G401 (cell line): ENCODE data around the gene NADK2. TPM values are rescaled to one million over a fixed set of nuclear protein-coding genes. Genes with fewer than 3 reads are reported as not detected.
"Not testable (repeated sequence)": the region's sequence is repeated elsewhere in the genome, so short reads cannot be mapped to it uniquely, and the experiment has no call there.

Experiments used
- DNase-seq: peaks from one replicate; pipeline ENCODE4 v3.0.0-alpha.2; 2015; ENCODE audit warnings: low spot score
- in situ Hi-C: cut with HindIII; loops from 2 replicates; pipeline ENCODE4 v1.10.0; 2016; ENCODE audit warnings: low sequenced_read_pairs, mixed read lengths
- total RNA-seq: library from RNA; depleted of rRNA; stranded (reverse); fragments of >200 nt; shearing (Covaris generic); gene quantifications from 2 replicates; pipeline ENCODE4 v1.2.3, GENCODE V29; 2014

The NADK2 gene
- total RNA-seq, 1 experiment from 2014 or later, result 37.4 TPM

DNA sequence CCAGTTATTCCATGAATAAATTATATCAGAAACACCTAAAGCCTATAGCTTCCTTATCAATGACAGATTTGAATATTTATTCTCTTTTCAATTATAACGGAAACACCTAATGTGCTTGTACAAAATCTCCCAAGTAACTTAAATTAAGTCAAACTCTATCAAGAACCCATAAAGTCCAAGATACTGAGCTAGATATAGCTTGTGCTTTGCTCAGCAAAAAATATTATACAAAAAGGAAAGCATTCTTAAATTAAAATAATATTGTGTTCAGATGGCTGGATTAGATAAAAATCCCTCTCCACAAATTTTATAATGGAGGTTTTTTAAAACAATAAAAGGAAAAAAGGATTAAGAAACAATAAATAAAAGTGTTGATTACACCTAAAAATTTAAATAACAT, 23.7 kb downstream of the NADK2 start:
- DNase-seq, result no peak
- in situ Hi-C loops, result no loop called here

DNA sequence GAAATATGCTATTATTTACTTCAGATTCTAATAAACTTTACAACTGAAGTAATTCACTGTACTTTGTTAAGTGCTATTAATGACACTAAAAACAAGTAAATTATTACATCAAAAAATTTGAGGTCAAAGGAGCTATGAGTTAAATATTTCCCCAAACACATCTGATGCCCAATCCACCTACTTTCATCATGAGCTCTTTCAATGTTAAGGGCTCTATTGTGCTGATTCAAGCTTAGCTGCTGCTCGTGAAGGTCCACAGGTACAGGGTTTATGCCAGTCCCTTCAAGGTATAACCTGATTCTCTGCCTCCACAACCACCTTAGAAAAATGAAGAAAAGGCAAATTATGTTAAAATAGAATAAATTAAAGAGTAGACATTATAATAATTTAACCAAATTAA, 24.2 kb downstream of the NADK2 start:
- in situ Hi-C loops, result no loop called here
- DNase-seq, result no peak

DNA sequence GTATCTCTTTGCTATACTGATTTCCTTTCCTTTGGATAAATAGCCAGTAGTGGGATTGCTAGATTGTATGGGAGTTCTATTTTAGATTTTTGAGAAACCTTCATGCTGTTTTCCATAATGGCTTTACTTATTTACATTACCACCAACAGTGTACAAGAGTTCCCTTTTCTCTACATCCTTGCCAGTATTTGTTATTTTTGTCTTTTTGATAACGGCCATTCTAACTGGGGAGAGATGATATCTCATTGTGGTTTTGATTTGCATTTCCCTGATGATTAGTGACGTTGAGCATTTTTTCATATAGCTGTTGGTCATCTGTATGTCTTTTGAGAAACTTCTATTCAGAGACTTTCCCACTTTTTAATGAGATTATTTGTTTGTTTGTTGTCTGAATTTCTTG, 25.8 kb downstream of the NADK2 start:
- no peak for DNase-seq
- in situ Hi-C loops, result no loop called here

DNA sequence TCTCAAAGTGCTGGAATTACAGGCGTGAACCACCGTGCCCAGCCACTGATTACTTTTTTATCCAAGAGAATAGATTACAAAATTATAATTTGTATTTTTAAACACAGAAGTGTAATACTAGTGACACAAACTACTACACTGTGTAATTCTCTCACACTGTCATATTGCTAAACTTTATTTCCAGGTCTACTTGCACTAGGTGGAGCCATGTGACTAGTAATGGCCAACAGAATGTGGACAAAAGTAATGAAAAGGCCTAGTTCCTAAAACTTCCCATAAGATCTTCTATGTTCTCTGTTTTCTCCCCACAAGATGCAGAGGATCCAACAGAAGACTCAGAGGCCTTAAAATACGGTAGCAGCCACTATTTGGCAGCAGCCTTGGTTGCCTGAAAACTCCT, 27.3 kb downstream of the NADK2 start:
- DNase-seq, result no peak
- in situ Hi-C loops, result no loop called here

DNA sequence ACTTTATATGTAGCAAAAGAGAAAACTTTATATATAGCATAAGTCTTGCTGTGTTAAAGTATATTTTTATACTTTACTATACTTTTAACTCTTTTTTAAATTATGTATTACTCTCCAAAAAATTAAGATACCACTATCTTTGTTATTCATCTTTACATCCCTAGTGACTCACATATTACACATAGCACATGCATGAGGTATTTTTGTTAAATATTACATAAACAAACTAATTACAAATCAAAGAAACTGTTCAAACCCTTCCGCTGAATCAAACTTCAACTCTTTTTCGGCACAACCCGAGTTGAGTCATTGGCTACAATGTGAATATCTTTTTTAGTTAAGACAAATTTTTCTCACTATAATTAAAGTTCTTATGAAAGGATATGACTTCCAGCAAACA, 32.1 kb downstream of the NADK2 start:
- DNase-seq, result no peak
- in situ Hi-C loops, result no loop called here

DNA sequence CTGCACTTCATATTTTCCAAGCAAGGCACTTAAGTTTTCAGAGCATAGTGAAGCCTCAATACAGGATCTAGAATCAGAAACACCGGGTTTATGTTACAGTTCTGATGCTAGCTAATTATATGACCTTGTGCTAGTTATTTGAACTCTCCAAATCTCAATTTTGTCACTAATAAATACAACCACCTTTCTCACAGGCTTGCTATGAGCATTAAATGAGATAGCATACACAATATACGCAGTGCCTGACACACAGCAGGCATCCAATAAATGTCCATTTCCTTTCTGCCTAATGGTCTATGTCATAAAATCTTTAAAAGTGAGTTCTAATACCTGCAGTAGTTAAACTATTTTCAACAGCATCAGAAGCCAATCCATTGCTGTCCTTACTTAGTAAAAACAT, 32.9 kb downstream of the NADK2 start:
- in situ Hi-C loops, result no loop called here
- DNase-seq, result no peak

DNA sequence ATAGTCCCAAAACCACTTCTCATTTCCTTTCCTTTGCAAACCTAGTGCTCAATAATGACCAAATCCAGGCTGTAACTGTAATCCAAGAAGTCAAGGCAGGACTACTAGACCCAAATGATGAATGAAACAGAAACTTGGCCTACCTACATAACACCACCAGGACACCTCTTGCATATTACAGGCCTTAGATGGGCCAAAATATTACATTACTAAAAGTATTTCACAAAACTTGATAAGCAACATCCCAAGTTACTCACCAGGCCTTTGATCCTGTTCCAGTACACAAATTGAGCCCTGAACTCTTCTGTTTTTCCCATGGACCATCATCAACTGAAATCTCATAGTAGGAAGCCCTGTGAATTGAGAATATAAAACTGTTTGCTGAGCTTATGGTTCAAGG, 34.8 kb downstream of the NADK2 start:
- DNase-seq, result no peak

DNA sequence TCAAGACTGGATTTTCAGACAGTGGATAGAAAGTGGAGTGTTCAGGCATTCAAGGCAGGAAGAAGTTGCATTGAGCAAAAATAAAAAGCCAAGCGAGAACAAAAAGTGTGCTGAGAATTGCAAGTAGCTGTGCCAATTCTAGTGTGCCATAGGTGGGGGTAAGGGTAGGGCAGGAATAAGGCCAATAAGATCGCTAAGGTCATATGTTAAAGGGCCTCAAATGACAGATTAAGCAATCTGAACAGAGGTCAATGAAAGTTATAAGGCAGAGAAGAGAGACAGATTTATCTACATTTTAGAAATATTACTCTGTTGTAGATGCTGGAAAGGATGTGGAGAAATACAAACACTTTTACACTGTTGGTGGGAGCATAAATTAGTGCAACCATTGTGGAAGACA, 36.4 kb downstream of the NADK2 start:
- in situ Hi-C loops, result no loop called here
- DNase-seq, result no peak

More for the DNA sequence above, 34.8 kb downstream of the NADK2 start:
- in situ Hi-C loops, result no loop called here

DNA sequence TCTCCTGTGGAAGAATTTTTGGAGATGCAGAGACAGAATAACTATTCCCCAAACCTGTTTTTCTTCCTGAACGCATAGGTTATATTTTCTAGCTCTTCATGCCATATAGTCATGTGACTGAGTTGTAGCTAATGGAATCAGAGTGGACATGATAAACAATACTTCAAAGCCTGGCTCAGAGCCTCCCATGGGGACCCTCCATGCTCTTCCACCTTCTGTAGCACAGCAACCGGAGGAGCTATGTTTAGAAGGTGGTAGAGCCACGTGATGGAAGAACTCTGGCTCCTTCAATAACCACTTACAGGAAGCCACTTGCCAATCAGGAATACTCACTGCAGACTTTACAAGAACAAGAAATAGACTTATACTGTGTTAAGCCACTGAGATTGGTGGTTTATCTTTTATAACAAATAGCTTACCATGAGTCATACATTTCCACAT, 39.2 kb downstream of the NADK2 start:
- in situ Hi-C loops, result no loop called here
- DNase-seq, result no peak

DNA sequence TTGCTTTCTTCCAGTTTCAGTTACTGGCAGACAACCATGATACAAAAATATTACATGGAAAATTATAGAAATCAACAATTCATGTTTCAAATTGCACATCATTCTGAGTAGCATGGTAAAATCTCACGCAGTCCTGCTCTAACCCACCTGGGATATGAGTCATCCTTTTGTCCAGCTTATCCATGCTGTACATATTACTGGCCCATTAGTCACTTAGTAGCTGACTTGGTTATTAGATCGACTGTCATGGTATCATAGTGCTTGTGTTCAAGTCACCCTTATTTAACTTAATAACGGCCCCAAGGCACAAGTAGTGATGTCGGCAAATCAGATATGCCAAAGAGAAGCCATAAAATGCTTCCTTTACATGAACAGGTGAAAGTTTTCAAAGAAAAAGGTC, 41.2 kb downstream of the NADK2 start:
- no peak for DNase-seq
- in situ Hi-C loops, result no loop called here

DNA sequence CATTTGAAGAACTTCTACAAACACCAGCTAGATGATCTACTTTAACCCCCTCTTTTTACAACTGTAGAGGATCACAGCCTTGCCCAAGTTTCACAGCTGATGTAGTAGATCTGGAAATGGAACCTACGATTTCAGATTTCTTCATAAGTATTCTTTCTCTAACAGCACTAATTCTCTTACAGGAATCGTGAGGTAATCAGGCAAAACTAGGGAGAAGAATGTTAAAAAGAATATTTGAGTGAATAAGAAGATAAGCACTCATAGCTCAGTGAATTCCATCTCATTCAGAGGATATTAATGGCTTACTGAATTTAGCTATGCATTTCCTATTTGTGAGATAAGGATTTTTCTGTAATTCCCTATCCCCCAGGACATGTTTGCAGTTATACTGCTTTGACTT, 42.1 kb downstream of the NADK2 start:
- in situ Hi-C loops, result no loop called here
- DNase-seq, result no peak

DNA sequence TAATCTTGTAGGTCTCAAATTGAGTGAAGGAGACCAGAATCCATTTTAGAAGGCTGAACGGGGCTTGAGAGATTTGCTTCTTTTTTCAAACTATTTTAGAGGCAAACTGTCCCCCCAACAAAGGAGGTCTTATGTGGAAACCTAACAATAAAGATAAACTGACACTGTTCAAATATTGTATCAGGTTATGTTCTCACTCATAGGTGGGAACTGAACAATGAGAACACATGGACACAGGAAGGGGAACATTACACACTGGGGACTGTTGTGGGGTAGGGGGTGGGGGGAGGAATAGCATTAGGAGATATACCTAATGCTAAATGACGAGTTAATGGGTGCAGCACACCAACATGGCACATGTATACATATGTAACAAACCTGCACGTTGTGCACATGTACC, 42.9 kb downstream of the NADK2 start:
- in situ Hi-C loops, DNase-seq: not testable (repeated sequence)

DNA sequence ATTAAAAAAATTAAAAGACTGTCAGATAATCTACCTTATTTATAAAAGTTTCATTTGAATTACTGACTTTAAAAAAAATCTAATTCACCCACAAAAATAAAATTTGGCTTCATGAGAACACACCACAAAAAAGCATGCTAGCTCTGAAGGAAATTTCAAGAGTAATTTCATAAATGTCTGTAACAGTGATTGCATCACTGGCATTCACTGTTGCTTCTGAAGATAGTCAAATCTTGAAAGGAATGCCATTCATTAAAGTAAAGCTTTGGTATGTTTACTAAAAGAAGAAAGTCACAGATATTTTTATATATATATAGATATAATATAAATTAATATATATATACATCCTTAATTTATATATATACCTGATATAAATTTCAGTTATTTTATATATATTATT, 43.4 kb downstream of the NADK2 start:
- in situ Hi-C loops, result no loop called here
- DNase-seq, result no peak

DNA sequence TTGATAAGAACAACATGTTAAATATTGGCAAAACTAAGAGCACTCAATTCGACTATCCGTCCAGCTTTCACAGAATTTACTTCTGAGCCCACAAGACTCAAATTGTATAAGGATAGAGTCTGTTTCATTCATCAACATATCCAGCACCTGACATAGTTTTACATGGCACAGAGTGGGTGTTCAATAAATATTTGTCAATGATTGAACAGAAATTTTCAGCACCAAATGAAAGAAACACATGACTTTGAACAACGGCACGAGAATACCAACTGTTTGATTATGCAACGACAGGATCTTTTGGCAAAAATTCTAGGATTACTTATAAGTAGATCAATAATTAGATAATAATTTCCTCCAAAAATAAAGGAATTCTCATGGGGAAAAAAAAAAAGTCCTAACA, 48.0 kb downstream of the NADK2 start:
- DNase-seq, result no peak
- in situ Hi-C loops, result no loop called here

DNA sequence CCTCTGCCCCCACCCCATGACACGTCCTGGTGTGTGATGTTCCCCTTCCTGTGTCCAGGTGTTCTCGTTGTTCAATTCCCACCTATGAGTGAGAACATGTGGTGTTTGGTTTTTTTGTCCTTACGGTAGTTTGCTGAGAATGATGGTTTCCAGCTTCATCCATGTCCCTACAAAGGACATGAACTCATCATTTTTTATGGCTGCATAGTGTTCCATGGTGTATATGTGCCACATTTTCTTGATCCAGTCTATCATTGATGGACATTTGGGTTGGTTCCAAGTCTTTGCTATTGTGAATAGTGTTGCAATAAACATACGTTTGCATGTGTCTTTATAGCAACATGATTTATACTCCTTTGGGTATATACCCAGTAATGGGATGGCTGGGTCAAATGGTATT, 57.3 kb downstream of the NADK2 start:
- in situ Hi-C loops, DNase-seq: not testable (repeated sequence)

DNA sequence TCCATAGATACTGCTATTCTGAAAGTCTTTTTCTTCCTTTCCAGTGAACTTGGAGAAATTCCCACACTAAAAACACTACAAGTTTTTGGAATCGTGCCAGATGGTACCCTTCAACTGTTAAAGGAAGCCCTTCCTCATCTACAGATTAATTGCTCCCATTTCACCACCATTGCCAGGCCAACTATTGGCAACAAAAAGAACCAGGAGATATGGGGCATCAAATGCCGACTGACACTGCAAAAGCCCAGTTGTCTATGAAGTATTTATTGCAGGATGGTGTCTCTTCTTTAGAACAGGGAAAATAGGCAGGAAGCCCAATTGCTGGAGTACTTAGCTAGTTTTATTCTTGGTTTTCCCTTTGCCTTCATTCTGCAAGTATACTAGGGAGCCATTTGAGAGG, 60.0 kb downstream of the NADK2 start:
- in situ Hi-C loops, result no loop called here
- no peak for DNase-seq

DNA sequence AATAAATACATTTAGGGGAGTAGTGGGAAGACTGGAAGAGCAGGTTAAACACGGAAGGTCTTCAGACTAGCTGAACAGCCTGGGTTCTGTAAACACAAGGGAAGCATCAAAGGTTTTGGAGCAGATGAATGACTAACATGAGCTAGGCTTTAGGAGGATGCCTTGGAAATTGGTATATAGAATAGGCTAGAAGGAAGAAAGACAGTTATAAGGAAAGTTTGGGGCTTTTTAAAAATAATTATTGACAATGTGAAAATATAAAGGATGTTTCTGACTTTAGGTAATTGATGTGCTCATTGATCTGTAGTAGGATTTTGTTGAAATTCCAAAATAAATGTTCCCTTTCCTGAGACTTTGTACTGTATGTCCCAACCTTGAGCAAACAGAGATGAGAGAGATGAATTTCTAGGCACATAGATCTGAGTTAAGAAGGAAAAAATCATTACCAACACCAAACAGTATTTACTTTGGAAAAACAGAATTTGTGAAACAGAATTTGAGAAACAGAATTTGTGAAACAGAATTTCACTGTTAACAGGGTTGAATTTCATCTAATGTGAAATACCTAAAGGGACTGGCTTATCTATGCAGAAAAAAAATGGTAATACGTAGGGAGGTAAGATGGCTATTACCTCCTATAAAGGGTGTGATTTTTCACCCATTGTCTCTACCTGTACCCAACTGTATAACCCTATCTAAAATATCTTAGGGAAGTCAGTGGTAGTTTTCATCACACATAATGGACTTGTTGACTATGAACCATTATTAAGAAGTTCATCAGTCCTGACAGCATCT, 61.0 kb downstream of the NADK2 start:
- in situ Hi-C loops, result no loop called here

DNA sequence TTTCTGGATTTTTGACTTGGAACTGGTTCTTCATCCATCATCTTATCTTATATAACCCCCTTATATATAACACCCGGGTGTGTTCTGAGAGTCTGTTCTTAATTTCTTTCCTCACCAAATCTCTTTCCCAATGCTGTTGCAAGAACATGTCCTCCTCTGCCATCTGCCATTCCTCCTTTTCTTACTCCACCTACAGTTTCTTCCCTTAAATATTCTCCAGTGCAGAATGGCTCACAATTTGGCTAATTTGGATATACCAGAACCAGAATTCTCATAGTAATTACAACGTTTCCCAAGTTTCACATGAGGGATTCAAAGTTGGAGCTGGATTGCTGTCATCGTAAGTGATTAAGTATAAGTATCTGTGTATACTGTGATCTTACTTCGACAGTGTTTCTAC, 61.8 kb downstream of the NADK2 start:
- no peak for DNase-seq
- in situ Hi-C loops, result no loop called here

More for the DNA sequence above, 61.0 kb downstream of the NADK2 start:
- no peak for DNase-seq

DNA sequence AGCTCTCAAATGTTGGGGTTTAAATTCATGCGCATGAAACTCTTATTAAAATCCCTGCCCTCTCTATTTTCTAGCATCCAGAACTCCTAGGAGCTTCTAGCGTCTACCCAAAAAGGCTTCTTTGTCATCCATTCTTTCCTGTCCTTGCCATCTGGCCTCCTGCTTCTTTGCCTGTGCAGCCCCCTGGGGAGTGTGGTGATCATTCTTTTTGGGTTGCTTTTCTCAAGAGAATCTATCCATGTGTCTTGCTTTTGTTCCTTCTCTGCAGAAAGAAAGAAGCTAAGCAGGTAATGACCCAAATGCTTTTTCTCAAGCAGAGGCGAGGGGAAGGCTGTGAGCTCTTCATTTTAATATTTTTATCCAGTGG, 63.2 kb downstream of the NADK2 start:
- in situ Hi-C loops, result no loop called here

DNA sequence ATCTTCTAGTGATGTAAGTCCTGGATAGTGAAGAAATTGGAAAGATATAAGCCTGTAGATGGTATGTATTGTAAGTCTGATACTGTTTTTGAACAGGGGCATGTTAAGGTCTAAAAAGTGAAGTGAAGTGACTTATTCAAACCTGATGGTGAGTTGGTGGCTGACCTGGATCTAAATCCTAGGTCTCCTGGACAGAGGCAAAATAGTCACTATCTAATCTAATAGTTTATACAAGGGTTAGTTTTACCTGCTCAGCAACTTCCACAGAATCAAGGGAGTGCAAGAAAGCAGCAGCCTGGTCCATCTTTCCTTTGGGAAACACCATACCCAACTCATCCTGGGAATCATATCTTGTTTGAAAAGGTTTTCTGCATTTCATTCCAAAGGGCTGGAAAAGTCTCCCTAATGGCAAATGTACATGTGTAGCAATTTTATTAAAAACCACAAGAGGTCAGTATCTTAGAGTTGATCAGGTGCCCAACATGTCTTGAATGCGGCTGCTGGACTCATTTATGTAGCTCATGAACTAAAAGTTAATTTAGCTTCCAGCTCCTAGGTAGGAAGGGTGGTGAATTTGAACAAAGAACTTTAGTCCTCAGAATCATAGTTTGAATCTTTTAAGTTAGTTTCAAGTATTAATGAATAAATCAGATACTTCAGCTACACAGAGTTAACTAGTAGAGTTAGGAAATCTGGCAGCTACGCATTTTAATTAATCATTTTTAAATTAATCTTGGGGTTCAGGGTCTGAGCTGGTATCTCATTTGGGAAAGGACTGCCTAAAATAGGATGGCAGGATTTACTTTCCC, 63.8 kb downstream of the NADK2 start:
- in situ Hi-C loops, result no loop called here
- peak; percentile 55 for DNase-seq

More for the DNA sequence above, 63.2 kb downstream of the NADK2 start:
- DNase-seq, result no peak

DNA sequence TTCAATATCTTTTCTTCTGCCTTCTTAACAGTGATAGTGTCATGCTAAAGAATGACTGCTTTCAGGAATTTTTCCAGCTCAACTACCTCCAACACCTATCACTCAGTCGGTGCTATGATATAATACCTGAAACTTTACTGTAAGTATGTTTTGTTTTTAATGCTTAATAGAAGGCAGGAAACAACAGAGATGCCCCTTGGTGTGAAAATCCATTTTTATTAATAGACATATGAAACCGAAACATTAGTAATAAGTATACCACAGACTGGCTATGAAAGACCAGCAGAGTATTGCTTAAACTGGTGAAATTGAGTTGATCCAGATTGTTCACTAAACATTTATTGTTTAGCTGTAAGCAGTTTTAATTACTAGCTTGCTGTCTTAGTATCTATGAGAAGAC, 64.6 kb downstream of the NADK2 start:
- DNase-seq, result no peak
- in situ Hi-C loops, result no loop called here
